Fibroblast of pulmonary artery (primary cell): ENCODE measurements around the gene DEUP1.

Source experiments
- DNase-seq: peaks from one replicate; pipeline ENCODE4 v3.0.0-alpha.2; 2010; ENCODE audit warnings: low read depth
- H3K4me3 ChIP-seq: replicated peaks from 2 replicates; pipeline ENCODE4 v1.5.1; 2011; ENCODE audit warnings: low read depth, mild to moderate bottlenecking, control low read depth, low read length, moderate library complexity
- CTCF ChIP-seq: IDR thresholded peaks from 2 replicates; pipeline ENCODE4 v1.5.1; 2011; ENCODE audit warnings: mild to moderate bottlenecking, control low read depth, low read length, inconsistent platforms; ENCODE audit errors: missing control alignments

The DEUP1 gene

GRCh38 chr11:93481279-93481678 is 150.7 kb downstream of the DEUP1 start:
- DNase-seq: no peak
- H3K4me3 ChIP-seq: no peak overlapping the region
- TF ChIP-seq CTCF: no peak

GRCh38 chr11:93481696-93482095 is 151.2 kb downstream of the DEUP1 start:
- TF ChIP-seq CTCF: no peak
- no peak overlapping the region for H3K4me3 ChIP-seq
- DNase-seq: no peak

- no peak for DNase-seq
- no peak for TF ChIP-seq CTCF
- no peak overlapping the region for H3K4me3 ChIP-seq
These were observed 152.0 kb downstream of the DEUP1 start for GRCh38 chr11:93482556-93482955.

GRCh38 chr11:93484716-93485115 is 154.2 kb downstream of the DEUP1 start:
- DNase-seq: peak; percentile 10
- no peak overlapping the region for H3K4me3 ChIP-seq
- TF ChIP-seq CTCF: no peak

- H3K4me3 ChIP-seq: no peak overlapping the region
- no peak for DNase-seq
- no peak for TF ChIP-seq CTCF
These were observed 155.4 kb downstream of the DEUP1 start for GRCh38 chr11:93485983-93486382.

- no peak overlapping the region for H3K4me3 ChIP-seq
- TF ChIP-seq CTCF: no peak
- DNase-seq: no peak
These were observed 156.5 kb downstream of the DEUP1 start for GRCh38 chr11:93487032-93487483.
